HepG2 (cell line): ENCODE data around the gene RFXANK. TPM values are rescaled to one million over a fixed set of nuclear protein-coding genes. Genes with fewer than 3 reads are reported as not detected.

Experiments used
- ATAC-seq: fragments of 200-7000 bp; cut with Tn5 transposase; 3 replicates; pipeline ENCODE4 v1.9.1; 2020; ENCODE audit warnings: mild to moderate bottlenecking, moderate library complexity
- BruUV-seq: library from RNA; stranded (reverse); fragments of 400-500 nt; replicated peaks from 2 replicates; lab custom pipeline; 2021; lab: Mats Ljungman, UMichigan
- CTCF ChIA-PET: fragments of 300-600 bp; formaldehyde crosslinking; extraction: SDS; loops from one replicate; lab custom pipeline; 2021; ENCODE audit warnings: low total read pairs, inconsistent platforms, low intra/inter-chr PET ratio; lab: Yijun Ruan, JAX
- POLR2A ChIA-PET: fragments of 350-600 bp; sonication (Branson Sonifier 250); formaldehyde crosslinking; loops from one replicate; lab custom pipeline; 2020; ENCODE audit warnings: antibody characterized with exemption, inconsistent platforms; lab: Yijun Ruan, JAX
- DNase-seq: peaks from one replicate; pipeline ENCODE4 v3.0.0-alpha.2; 2015; ENCODE audit warnings: low spot score
- FAIRE-seq: peaks from 3 replicates; lab custom pipeline; 2011; peaks lifted over from hg19 to GRCh38; lab: Jason Lieb, UNC
- H2AFZ ChIP-seq: one replicate; pipeline ENCODE4 v1.6.1; 2011; ENCODE audit warnings: low read length, inconsistent platforms
- H3K27ac ChIP-seq: fragments of 300-600 bp; 3 replicates; pipeline ENCODE4 v1.8.0; 2011; ENCODE audit warnings: mixed run types, mild to moderate bottlenecking, mixed read lengths, low read length, inconsistent platforms; ENCODE audit not compliant: insufficient read depth; ENCODE audit errors: extremely low read length
- H3K27me3 ChIP-seq, 2 experiments: fragments of 200-600 bp in 1 of 2; 2 replicates in 1 of 2; 3 replicates in 1 of 2; pipeline versions ENCODE4 v1.6.0 to v1.8.0; 2011; ENCODE audit warnings: low read length in 2 of 2, mild to moderate bottlenecking in 2 of 2, moderate library complexity in 2 of 2, inconsistent platforms in 1 of 2; ENCODE audit not compliant: insufficient read depth in 2 of 2, control insufficient read depth in 1 of 2
- H3K36me3 ChIP-seq, 2 experiments: fragments of 200-600 bp in 1 of 2; replicated peaks in 1 of 2; 2 replicates in 1 of 2; 3 replicates in 1 of 2; pipeline versions ENCODE4 v1.5.1 to v1.8.0; 2011; ENCODE audit warnings: low read length in 2 of 2, inconsistent platforms in 1 of 2; ENCODE audit not compliant: insufficient read depth in 2 of 2, control insufficient read depth in 1 of 2
- H3K4me1 ChIP-seq: 2 replicates; pipeline ENCODE4 v1.5.1; 2012; ENCODE audit warnings: low read length, inconsistent platforms; ENCODE audit not compliant: insufficient read depth
- H3K4me2 ChIP-seq: 2 replicates; pipeline ENCODE4 v1.6.0; 2011; ENCODE audit warnings: low read depth, low read length, inconsistent platforms
- H3K4me3 ChIP-seq, 3 experiments: fragments of 200-600 bp in 1 of 3; sonication (generic), shearing (Covaris generic) in 1 of 3; replicated peaks in 1 of 3; 2 replicates each; pipeline ENCODE4 v1.5.1; 2011 to 2016; ENCODE audit warnings: low read length in 3 of 3, inconsistent platforms in 2 of 3, low read depth in 2 of 3, mild to moderate bottlenecking in 2 of 3, control low read depth in 1 of 3, mixed read lengths in 1 of 3; ENCODE audit not compliant: insufficient read depth in 1 of 3
- H3K79me2 ChIP-seq: one replicate; pipeline ENCODE4 v1.6.1; 2011; ENCODE audit warnings: low read length, inconsistent platforms; ENCODE audit not compliant: insufficient read depth
- H3K9ac ChIP-seq: 2 replicates; pipeline ENCODE4 v1.6.0; 2011; ENCODE audit warnings: mild to moderate bottlenecking, low read depth, low read length, inconsistent platforms; ENCODE audit not compliant: insufficient read depth
- H3K9me3 ChIP-seq: 2 replicates; pipeline ENCODE4 v1.5.1; 2012; ENCODE audit warnings: mild to moderate bottlenecking, low read length
- H4K20me1 ChIP-seq: 2 replicates; pipeline ENCODE4 v1.6.0; 2011; ENCODE audit warnings: inconsistent platforms, mild to moderate bottlenecking, low read length, moderate library complexity; ENCODE audit not compliant: insufficient read depth
- GTF3A ChIP-seq: sonication (generic); formaldehyde crosslinking; conservative IDR thresholded peaks from 2 replicates; pipeline ENCODE4 v1.4.0; 2020; ENCODE audit warnings: mild to moderate bottlenecking, missing genetic modification reagents
- SSRP1 ChIP-seq: IDR thresholded peaks from 2 replicates; pipeline ENCODE4 v1.6.1; 2016; ENCODE audit warnings: control low read depth
- ZNF138 ChIP-seq: sonication (generic); formaldehyde crosslinking; IDR thresholded peaks from 2 replicates; pipeline ENCODE4 v1.5.0; 2020; ENCODE audit warnings: mild to moderate bottlenecking, low read depth, missing genetic modification reagents
- ZNF615 ChIP-seq: sonication (generic); formaldehyde crosslinking; IDR thresholded peaks from 2 replicates; pipeline ENCODE4 v1.5.0; 2020; ENCODE audit warnings: mild to moderate bottlenecking, missing genetic modification reagents, borderline replicate concordance
- WGBS: methylation state at CpG from one replicate; pipeline ENCODE4 v1.1.6; 2017; ENCODE audit warnings: low lambda C conversion rate; 5-methylcytosine and 5-hydroxymethylcytosine counted together
- in situ Hi-C: cut with HindIII; loops from 2 replicates; pipeline ENCODE4 v1.10.0; 2017; ENCODE audit warnings: low pct_unique_long_range_greater_than_20kb; ENCODE audit not compliant: extremely low pct_ligation_motif_present
- intact Hi-C: fragments of 100-400 bp; cut with micrococcal nuclease; formaldehyde crosslinking; loops from one replicate; pipeline ENCODE4 v1.10.0; 2022; ENCODE audit not compliant: unreplicated experiment
- polyA plus RNA-seq, 8 experiments: library from polyadenylated mRNA; depleted of rRNA in 3 of 8; stranded (reverse) in 7 of 8; unstranded in 1 of 8; fragments of >200 nt; fragmentation: Illumina TruSeq in 4 of 8; extraction: Trizol in 4 of 8; gene quantifications; 2 replicates each; pipeline versions ENCODE4 v1.2.1 to v1.2.3, GENCODE V29; 2011 to 2016; ENCODE audit warnings: low read depth in 4 of 8, missing spikeins in 1 of 8, mixed read lengths in 1 of 8; ENCODE audit not compliant: insufficient read depth in 1 of 8
- total RNA-seq, 5 experiments: library from RNA; depleted of rRNA; stranded (reverse); fragments of >200 nt; fragmentation: Illumina TruSeq; extraction: Trizol; gene quantifications; 2 replicates each; pipeline ENCODE4 v1.2.3, GENCODE V29; 2016; ENCODE audit warnings: low read depth in 1 of 5
- TF ChIP-seq, protein P1 (sequence below): sonication (generic); formaldehyde crosslinking; IDR thresholded peaks from 2 replicates; pipeline ENCODE4 v1.5.1; 2020; ENCODE audit warnings: mild to moderate bottlenecking, missing genetic modification reagents, moderate library complexity
- TF ChIP-seq, protein P2 (sequence below): fragments of 450-650 bp; IDR thresholded peaks from 2 replicates; pipeline ENCODE4 v1.6.1; 2017
- TF ChIP-seq, protein P3 (sequence below): sonication (generic); formaldehyde crosslinking; IDR thresholded peaks from 2 replicates; pipeline ENCODE4 v1.5.1; 2020; ENCODE audit warnings: mild to moderate bottlenecking, missing genetic modification reagents
- TF ChIP-seq, protein P4 (sequence below): sonication (generic); formaldehyde crosslinking; IDR thresholded peaks from 2 replicates; pipeline ENCODE4 v1.8.0; 2023; ENCODE audit warnings: mild to moderate bottlenecking, missing genetic modification reagents

The RFXANK gene
- total and polyA plus RNA-seq, 2 of the 13 experiments (the other 11 are each of a cell fraction or from before 2014, with no cell fraction given): 49.9 to 80.7 TPM

DNA sequence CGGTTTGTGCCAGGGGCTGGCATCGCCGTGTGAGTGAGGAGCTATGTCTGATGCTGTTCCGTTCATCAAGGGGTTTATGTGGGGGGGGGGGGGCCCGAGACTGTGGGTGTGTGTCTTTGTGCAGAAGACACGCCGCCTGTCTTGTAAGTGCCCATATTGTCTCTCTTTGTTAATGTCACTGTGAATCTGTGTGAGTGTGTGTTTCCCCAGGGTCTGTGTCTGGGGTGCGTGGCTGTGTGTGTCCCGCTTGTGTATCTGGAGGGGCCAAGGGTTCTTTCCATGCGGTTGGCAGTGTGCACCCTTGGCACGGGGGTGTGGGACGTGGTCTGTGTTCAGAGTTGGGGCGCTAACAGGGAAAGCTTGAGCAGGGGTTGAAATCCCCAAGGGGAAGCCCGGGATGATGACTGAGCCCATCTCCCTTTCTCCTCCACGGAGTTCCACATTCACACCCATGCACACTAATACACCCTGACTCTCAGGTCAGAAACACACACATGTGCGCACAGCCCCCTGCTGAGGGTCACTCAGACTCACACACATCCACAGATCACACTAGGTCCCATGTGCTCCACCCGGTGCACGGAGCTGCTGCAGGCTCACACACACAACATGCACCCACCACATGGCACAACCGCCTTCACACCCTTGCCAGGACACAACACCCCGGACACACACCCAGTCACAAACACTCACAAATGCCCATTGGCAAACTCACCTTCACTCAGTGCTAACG lies 21.5 kb downstream of the RFXANK start:
- ATAC-seq: no peak
- Histone ChIP-seq H3K9ac (no peak overlapping the region), H3K36me3 (no peaks in the 10 kb centered on the region), H3K4me3 (no peak overlapping the region), H3K4me2 (no peak overlapping the region), H2AFZ (no peak overlapping the region), H3K9me3 (no peaks in the 10 kb centered on the region), H3K79me2 (no peaks in the 10 kb centered on the region), H3K27ac (no peak overlapping the region), H4K20me1 (no peaks in the 10 kb centered on the region; the same call in 1 of the 2 replicates), H3K27me3 (peaks cover 2 to 21% of the 10 kb centered on the region in 2 experiments; a peak in 3 of 5 replicates), H3K4me1 (no peaks in the 10 kb centered on the region)
- ChIA-PET POLR2A (interaction anchor here (1.6 kb wide), 1 partner anchor 11 kb away, joined by 8 read pairs; the partner anchor contains the start of gene NR2C2AP), CTCF (no interaction called here)
- TF ChIP-seq ZNF615 (CRISPR knock-in tag) (no peak), GTF3A (CRISPR knock-in tag) (no peak), ZNF138 (CRISPR knock-in tag) (no peak), SSRP1 (CRISPR knock-in tag) (no peak)
- TF ChIP-seq, protein P1, sequence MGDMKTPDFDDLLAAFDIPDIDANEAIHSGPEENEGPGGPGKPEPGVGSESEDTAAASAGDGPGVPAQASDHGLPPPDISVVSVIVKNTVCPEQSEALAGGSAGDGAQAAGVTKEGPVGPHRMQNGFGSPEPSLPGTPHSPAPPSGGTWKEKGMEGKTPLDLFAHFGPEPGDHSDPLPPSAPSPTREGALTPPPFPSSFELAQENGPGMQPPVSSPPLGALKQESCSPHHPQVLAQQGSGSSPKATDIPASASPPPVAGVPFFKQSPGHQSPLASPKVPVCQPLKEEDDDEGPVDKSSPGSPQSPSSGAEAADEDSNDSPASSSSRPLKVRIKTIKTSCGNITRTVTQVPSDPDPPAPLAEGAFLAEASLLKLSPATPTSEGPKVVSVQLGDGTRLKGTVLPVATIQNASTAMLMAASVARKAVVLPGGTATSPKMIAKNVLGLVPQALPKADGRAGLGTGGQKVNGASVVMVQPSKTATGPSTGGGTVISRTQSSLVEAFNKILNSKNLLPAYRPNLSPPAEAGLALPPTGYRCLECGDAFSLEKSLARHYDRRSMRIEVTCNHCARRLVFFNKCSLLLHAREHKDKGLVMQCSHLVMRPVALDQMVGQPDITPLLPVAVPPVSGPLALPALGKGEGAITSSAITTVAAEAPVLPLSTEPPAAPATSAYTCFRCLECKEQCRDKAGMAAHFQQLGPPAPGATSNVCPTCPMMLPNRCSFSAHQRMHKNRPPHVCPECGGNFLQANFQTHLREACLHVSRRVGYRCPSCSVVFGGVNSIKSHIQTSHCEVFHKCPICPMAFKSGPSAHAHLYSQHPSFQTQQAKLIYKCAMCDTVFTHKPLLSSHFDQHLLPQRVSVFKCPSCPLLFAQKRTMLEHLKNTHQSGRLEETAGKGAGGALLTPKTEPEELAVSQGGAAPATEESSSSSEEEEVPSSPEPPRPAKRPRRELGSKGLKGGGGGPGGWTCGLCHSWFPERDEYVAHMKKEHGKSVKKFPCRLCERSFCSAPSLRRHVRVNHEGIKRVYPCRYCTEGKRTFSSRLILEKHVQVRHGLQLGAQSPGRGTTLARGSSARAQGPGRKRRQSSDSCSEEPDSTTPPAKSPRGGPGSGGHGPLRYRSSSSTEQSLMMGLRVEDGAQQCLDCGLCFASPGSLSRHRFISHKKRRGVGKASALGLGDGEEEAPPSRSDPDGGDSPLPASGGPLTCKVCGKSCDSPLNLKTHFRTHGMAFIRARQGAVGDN (CRISPR knock-in tag): no peak
- TF ChIP-seq, protein P2, sequence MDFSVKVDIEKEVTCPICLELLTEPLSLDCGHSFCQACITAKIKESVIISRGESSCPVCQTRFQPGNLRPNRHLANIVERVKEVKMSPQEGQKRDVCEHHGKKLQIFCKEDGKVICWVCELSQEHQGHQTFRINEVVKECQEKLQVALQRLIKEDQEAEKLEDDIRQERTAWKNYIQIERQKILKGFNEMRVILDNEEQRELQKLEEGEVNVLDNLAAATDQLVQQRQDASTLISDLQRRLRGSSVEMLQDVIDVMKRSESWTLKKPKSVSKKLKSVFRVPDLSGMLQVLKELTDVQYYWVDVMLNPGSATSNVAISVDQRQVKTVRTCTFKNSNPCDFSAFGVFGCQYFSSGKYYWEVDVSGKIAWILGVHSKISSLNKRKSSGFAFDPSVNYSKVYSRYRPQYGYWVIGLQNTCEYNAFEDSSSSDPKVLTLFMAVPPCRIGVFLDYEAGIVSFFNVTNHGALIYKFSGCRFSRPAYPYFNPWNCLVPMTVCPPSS: no peak
- TF ChIP-seq, protein P3, sequence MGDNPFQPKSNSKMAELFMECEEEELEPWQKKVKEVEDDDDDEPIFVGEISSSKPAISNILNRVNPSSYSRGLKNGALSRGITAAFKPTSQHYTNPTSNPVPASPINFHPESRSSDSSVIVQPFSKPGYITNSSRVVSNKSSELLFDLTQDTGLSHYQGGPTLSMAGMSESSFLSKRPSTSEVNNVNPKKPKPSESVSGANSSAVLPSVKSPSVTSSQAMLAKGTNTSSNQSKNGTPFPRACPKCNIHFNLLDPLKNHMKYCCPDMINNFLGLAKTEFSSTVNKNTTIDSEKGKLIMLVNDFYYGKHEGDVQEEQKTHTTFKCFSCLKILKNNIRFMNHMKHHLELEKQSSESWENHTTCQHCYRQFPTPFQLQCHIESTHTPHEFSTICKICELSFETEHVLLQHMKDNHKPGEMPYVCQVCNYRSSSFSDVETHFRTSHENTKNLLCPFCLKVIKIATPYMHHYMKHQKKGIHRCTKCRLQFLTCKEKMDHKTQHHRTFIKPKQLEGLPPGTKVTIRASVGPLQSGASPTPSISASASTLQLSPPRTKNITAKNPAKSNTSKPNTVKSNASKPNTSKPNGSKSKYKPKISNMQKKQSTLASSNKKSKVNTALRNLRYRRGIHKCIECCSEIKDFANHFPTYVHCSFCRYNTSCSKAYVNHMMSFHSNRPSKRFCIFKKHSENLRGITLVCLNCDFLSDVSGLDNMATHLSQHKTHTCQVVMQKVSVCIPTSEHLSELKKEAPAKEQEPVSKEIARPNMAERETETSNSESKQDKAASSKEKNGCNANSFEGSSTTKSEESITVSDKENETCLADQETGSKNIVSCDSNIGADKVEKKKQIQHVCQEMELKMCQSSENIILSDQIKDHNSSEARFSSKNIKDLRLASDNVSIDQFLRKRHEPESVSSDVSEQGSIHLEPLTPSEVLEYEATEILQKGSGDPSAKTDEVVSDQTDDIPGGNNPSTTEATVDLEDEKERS (CRISPR knock-in tag): no peak
- TF ChIP-seq, protein P4, sequence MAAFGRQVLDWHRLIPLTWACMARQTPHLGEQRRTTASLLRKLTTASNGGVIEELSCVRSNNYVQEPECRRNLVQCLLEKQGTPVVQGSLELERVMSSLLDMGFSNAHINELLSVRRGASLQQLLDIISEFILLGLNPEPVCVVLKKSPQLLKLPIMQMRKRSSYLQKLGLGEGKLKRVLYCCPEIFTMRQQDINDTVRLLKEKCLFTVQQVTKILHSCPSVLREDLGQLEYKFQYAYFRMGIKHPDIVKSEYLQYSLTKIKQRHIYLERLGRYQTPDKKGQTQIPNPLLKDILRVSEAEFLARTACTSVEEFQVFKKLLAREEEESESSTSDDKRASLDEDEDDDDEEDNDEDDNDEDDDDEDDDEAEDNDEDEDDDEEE (CRISPR knock-in tag): no peak
- 26% methylated on average over 9 of the region's 21 CpGs for WGBS
- no peak for DNase-seq
- in situ Hi-C loops: no loop called here
- intact Hi-C loops: no loop called here
- FAIRE-seq: no peak
- no TSS peak for BruUV-seq
